HUES48 (cell line): ENCODE data around the gene PHACTR1.

Source experiments
- H3K27ac ChIP-seq: one replicate; pipeline ENCODE4 v1.7.0; 2013; ENCODE audit warnings: low read depth, low read length, inconsistent platforms
- H3K27me3 ChIP-seq: 2 replicates; pipeline ENCODE4 v1.6.1; 2013; ENCODE audit warnings: mild to moderate bottlenecking, low read length; ENCODE audit not compliant: control insufficient read depth, insufficient read depth
- H3K36me3 ChIP-seq: 2 replicates; pipeline ENCODE4 v1.6.1; 2013; ENCODE audit warnings: low read length; ENCODE audit not compliant: control insufficient read depth, insufficient read depth
- H3K4me1 ChIP-seq: 2 replicates; pipeline ENCODE4 v1.6.1; 2013; ENCODE audit warnings: mild to moderate bottlenecking, low read length; ENCODE audit not compliant: control insufficient read depth, insufficient read depth
- H3K4me3 ChIP-seq: 2 replicates; pipeline ENCODE4 v1.5.1; 2013; ENCODE audit warnings: mild to moderate bottlenecking, low read depth, low read length
- H3K9ac ChIP-seq: 2 replicates; pipeline ENCODE4 v1.6.1; 2013; ENCODE audit warnings: mild to moderate bottlenecking, low read depth, low read length, moderate library complexity
- H3K9me3 ChIP-seq: 2 replicates; pipeline ENCODE4 v1.6.1; 2013; ENCODE audit warnings: low read length; ENCODE audit not compliant: control insufficient read depth, insufficient read depth

The PHACTR1 gene

DNA sequence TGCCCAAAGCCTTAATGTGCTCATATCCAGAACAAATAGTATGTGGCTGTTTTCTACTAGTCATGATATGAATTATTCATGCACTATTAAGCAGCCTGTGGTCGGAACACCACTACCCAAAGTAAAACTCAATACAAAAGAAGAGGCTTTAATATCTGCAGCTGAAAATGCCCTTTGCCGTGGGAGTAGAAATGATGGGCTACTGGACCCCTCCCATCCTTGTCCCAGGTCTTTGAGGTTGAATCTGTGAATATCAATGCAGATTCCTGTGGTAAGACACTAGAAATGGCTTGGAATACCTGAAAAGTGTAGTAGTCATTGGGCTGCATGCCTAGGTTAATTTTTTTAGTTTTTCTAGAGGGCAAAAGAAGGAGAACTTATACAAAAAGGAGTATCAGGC, 308.0 kb downstream of the PHACTR1 start:
- Histone ChIP-seq H3K27me3 (no peaks in the 10 kb centered on the region), H3K36me3 (no peaks in the 10 kb centered on the region)

DNA sequence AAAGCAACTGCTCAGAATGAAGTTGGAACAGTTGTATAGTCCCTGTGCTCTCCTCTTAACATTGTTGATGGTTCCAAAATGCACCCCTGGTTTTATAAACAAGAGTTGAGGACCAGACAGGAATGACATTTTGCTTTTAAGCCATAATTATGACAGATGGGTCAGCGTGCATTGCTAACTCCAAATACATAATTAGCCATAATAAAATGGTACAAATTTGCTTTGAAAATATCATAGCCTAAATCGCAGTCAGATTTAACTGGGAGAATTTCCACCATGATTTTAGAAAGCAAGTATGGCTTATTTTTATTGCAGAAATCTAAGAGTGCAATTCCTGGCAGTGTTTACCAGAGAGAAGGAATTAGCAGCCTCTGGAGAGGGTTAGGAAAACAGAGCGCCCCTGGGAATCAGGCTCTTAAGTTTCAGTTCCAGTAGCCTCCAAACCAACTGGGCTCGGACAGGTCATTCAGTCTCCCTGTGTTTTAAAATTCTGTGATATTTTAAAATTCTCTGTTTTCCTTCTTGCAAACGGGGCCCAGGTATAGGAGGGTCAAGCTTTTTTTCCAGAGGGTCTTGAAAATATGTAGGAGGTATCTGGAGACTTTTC, 309.4 kb downstream of the PHACTR1 start:
- Histone ChIP-seq H3K36me3 (no peaks in the 10 kb centered on the region), H3K4me3 (no peak overlapping the region), H3K9me3 (no peaks in the 10 kb centered on the region), H3K27me3 (no peaks in the 10 kb centered on the region), H3K9ac (no peak overlapping the region), H3K27ac (no peak overlapping the region), H3K4me1 (no peaks in the 10 kb centered on the region; the same call in 1 of the 2 replicates)

More for the DNA sequence above, 308.0 kb downstream of the PHACTR1 start:
- no peak overlapping the region for H3K9ac ChIP-seq
- H3K4me3 ChIP-seq = no peak overlapping the region
- no peaks in the 10 kb centered on the region; the same call in 1 of the 2 replicates for H3K4me1 ChIP-seq
- H3K27ac ChIP-seq = no peak overlapping the region
- H3K9me3 ChIP-seq = no peaks in the 10 kb centered on the region

DNA sequence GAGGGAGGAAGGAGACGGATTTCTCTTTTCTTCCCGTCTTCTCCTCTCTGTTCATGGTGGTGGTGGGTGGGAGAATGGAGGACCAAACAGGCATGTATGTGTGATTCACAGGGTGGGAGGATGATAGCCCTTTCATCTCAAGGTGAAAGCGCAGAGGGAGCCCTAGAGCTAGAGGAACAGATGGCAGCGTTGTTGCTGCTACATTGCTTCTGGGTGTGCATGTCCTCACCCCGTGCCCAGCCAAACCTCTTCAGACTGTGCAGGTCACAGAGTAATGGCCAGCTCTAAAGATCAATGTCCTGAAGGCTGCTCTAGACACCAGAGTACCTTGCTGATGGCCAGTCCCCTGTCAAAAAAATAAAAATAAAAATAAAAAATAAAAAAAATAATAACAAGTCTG, 310.0 kb downstream of the PHACTR1 start:
- Histone ChIP-seq H3K27ac (no peak overlapping the region), H3K4me1 (no peaks in the 10 kb centered on the region; the same call in 1 of the 2 replicates), H3K4me3 (no peak overlapping the region), H3K36me3 (no peaks in the 10 kb centered on the region), H3K27me3 (no peaks in the 10 kb centered on the region), H3K9ac (no peak overlapping the region), H3K9me3 (no peaks in the 10 kb centered on the region)

DNA sequence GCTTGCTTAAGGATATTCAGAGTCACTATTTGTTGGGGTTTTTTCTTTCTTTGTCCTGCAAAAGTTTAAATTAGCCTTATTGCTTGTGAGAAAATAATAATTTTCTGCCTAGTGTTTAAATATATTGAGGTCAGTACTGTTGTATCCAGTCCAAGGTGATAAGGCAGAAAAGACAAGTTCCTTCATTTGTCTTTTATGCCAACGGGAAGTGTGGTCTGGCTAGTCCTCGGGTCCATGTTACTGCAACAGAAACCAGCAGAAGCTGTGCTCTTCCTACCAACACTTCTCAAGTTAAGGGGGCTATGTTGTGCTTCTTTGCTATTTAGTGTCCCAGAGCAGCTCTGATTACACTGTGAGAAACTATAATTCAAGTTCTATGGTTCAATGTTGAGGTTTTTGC, 310.6 kb downstream of the PHACTR1 start:
- Histone ChIP-seq H3K4me3 (no peak overlapping the region), H3K27me3 (no peaks in the 10 kb centered on the region), H3K4me1 (no peaks in the 10 kb centered on the region; the same call in 1 of the 2 replicates), H3K36me3 (no peaks in the 10 kb centered on the region), H3K9me3 (no peaks in the 10 kb centered on the region), H3K9ac (no peak overlapping the region), H3K27ac (no peak overlapping the region)

DNA sequence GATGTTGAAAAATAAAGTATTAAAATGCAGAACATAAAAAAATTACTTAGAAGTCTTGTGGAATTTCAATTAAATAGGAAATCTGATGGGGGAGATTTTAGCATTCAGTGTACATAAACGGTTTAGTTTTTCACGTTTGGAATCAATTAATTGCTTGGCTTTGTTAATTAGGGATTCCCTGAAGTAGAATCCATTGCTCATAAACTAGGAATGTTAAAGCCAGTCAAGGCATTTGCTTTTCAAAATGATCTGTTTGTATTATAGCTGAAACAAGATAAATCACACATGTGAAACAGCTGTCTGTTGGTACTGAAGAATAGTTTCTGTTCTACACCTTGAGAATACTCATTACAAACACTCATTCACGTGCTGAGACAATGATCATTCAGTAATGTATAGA, 313.8 kb downstream of the PHACTR1 start:
- H3K9ac ChIP-seq = no peak overlapping the region
- H3K4me1 ChIP-seq = no peaks in the 10 kb centered on the region; the same call in 1 of the 2 replicates
- H3K4me3 ChIP-seq = no peak overlapping the region
- no peaks in the 10 kb centered on the region for H3K36me3 ChIP-seq
- no peak overlapping the region for H3K27ac ChIP-seq
- no peaks in the 10 kb centered on the region for H3K9me3 ChIP-seq
- H3K27me3 ChIP-seq = no peaks in the 10 kb centered on the region

DNA sequence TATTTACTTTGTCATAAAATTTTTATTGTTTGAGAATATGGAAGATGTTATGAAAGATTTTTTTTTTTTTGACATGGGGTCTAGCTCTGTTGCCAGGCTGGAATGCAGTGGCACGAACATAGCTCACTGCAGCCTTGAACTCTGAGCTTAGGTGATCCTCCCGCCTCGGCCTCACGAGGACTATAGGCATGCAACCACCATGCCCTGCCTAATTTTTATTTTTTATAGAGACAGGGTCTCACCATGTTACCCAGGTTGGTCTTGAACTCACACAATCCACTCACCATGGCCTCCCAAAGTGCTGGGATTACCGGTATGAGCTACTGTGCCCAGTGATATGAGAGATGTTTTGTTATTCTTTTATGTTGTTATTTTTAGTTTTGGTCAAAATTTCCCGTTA, 316.0 kb downstream of the PHACTR1 start:
- H3K27me3 ChIP-seq = no peaks in the 10 kb centered on the region
- no peak overlapping the region for H3K27ac ChIP-seq
- no peaks in the 10 kb centered on the region for H3K9me3 ChIP-seq
- H3K4me3 ChIP-seq = no peak overlapping the region
- H3K9ac ChIP-seq = no peak overlapping the region
- H3K36me3 ChIP-seq = no peaks in the 10 kb centered on the region
- no peaks in the 10 kb centered on the region for H3K4me1 ChIP-seq

DNA sequence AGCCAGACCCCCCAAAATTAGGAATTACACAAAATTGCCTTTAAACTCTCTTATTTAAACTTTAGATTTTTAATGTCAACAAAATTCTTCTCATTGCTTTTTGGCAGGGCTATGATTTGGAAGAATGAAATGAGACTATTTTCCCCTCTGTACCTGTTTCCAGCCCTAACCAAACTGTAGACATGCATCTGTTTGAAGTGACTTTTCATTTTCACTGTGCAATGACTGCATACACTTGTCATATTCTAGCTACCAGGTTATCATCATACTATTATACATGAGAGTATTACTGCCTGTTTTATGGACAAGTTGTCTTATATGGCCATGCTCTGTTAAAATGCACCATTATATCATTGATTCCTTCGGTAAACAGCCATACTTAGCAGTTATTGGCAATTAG, 316.6 kb downstream of the PHACTR1 start:
- no peaks in the 10 kb centered on the region for H3K27me3 ChIP-seq
- H3K27ac ChIP-seq = no peak overlapping the region
- no peaks in the 10 kb centered on the region for H3K4me1 ChIP-seq
- H3K4me3 ChIP-seq = no peak overlapping the region
- H3K9me3 ChIP-seq = no peaks in the 10 kb centered on the region
- no peak overlapping the region for H3K9ac ChIP-seq
- no peaks in the 10 kb centered on the region for H3K36me3 ChIP-seq

DNA sequence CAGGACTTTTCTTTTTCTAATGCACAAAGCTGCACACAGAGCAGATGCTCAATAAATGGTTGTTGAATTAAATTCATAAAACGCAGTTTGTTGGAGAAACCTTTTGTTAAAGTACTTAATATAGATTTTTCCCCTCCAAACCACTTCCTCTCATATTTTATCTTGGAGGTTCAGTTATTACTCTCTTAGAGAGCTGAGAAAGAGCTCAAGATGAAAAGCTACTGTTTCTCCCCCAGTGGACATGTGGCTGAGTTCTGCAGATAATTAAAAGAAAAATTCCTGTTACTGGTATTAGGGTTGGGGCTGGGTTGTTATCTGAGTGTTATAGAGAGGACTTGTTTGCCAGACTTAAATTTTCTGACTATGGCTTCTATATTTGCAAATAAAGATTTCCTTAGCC, 317.7 kb downstream of the PHACTR1 start:
- H3K9me3 ChIP-seq = no peaks in the 10 kb centered on the region
- H3K27me3 ChIP-seq = no peaks in the 10 kb centered on the region
- no peak overlapping the region for H3K9ac ChIP-seq
- no peak overlapping the region for H3K27ac ChIP-seq
- H3K36me3 ChIP-seq = no peaks in the 10 kb centered on the region
- H3K4me3 ChIP-seq = no peak overlapping the region
- H3K4me1 ChIP-seq = no peaks in the 10 kb centered on the region

DNA sequence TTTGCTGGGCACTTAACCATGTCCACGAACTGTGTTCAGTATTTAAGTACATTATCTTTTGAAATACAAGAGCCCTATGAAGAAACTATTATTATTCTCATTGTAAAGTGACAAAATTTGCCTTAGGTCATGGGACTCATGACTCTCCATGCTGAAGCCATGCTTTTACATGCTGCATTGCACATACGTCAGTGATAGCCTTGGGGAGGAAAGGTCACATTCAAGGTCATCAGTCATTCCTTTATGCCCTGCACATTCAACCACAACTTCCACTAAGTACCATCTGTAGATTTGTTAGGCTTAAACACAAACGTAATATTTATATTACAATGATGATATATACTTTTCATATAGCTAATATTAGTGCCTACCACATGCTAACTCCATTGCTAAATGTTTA, 319.0 kb downstream of the PHACTR1 start:
- H3K27ac ChIP-seq = no peak overlapping the region
- H3K36me3 ChIP-seq = no peaks in the 10 kb centered on the region
- H3K27me3 ChIP-seq = no peaks in the 10 kb centered on the region
- no peaks in the 10 kb centered on the region for H3K9me3 ChIP-seq
- no peak overlapping the region for H3K9ac ChIP-seq
- H3K4me1 ChIP-seq = no peaks in the 10 kb centered on the region
- H3K4me3 ChIP-seq = no peak overlapping the region

DNA sequence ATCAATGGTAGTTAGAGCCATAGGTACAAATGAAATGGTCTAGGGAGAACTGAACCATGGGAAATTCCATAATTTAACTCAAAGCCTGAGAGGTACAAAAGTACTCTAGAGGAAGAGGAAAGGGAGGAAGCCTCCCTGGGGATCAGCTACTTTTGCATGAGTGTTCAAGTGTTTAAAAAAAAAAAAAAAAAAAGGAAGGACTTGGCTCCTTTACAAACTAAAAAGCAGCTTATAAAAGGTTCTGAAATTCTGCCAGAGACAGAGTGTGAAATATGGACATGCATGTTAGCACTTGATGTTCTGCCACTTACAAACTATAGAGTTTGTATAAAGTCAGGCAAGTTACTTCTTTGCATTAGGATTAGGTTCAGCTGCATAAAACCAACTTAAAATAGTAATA, 321.7 kb downstream of the PHACTR1 start:
- Histone ChIP-seq H3K27ac (no peak overlapping the region), H3K4me1 (no peaks in the 10 kb centered on the region)

DNA sequence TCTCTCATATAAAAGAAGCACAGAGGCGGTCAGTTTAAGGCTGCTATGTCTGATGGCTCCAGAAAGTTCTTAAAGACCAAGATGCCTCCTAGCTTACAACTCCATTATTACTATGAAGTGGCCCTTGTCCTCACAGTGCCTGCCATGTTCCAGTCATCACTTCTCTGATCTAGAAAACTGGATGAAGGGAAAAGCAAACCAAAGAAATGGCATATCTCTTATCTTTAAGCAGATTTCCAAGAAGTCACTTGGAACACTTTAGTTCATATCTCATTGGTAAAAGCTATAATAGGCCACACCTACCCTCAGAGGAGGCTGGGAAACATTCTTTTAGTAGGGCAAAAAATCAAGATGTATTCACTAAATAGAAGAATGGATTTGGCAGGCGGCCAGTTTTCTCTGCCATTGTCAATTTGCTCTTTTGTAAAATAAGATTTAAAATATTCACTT, 322.2 kb downstream of the PHACTR1 start:
- Histone ChIP-seq H3K9me3 (no peaks in the 10 kb centered on the region), H3K9ac (no peak overlapping the region), H3K4me1 (no peaks in the 10 kb centered on the region), H3K36me3 (no peaks in the 10 kb centered on the region), H3K27ac (no peak overlapping the region), H3K27me3 (no peaks in the 10 kb centered on the region), H3K4me3 (no peak overlapping the region)

More for the DNA sequence above, 321.7 kb downstream of the PHACTR1 start:
- H3K36me3 ChIP-seq = no peaks in the 10 kb centered on the region
- no peaks in the 10 kb centered on the region for H3K9me3 ChIP-seq
- H3K27me3 ChIP-seq = no peaks in the 10 kb centered on the region
- H3K4me3 ChIP-seq = no peak overlapping the region
- H3K9ac ChIP-seq = no peak overlapping the region
